Measurements from ENCODE around the gene PHETA2. TPM values are rescaled to one million over a fixed set of nuclear protein-coding genes. Genes with fewer than 3 reads are reported as not detected.

PHETA2 gene
- total RNA-seq, 1 experiment from 2014 or later, result 19.7 TPM

GRCh38 chr22:42084874-42085273, 10.8 kb downstream of the PHETA2 start:
- H3K27ac Mint-ChIP-seq (ENCODE audit: unreplicated experiment), result no peak overlapping the region
- Histone ChIP-seq H3K4me1 (no peaks in the 10 kb centered on the region), H3K27me3 (replicated peaks; ENCODE audit: control insufficient read depth, insufficient read depth, low read length) (no peaks in the 10 kb centered on the region), H3K9me3 (no peaks in the 10 kb centered on the region), H3K4me3 (ENCODE audit: low read depth, low read length) (no peak overlapping the region), H3K36me3 (ENCODE audit: control insufficient read depth, insufficient read depth, low read length) (peaks cover 2% of the 10 kb centered on the region; the same call in 1 of the 2 replicates)
- CTCF ChIA-PET, result interaction anchor here (0.6 kb wide), 1 partner anchor 612 kb away, joined by 3 read pairs; no protein-coding TSS in a partner anchor
- intact Hi-C loops (cut with micrococcal nuclease; ENCODE audit: unreplicated experiment), result no loop called here
- peaks cover 10% of the 10 kb centered on the region for H3K9me3 Mint-ChIP-seq (ENCODE audit: unreplicated experiment)
- H3K4me3 Mint-ChIP-seq (ENCODE audit: unreplicated experiment), result no peak overlapping the region
- peaks cover 56% of the 10 kb centered on the region for H3K36me3 Mint-ChIP-seq (ENCODE audit: insufficient read depth, unreplicated experiment)
- peaks cover 14% of the 10 kb centered on the region for H3K4me1 Mint-ChIP-seq (ENCODE audit: low read depth, unreplicated experiment)
- no peak for DNase-seq
- POLR2A ChIA-PET, result no interaction called here
- no peak for TF ChIP-seq CTCF (IDR thresholded peaks at IDR 0.05; ENCODE audit: insufficient read depth in 1 of 2, low read depth in 1 of 2, low read length in 1 of 2, severe bottlenecking in 1 of 2, unreplicated experiment in 1 of 2)
- no peaks in the 10 kb centered on the region for H3K27me3 Mint-ChIP-seq (ENCODE audit: insufficient read depth, unreplicated experiment)
- BruUV-seq (replicated peaks), result no TSS peak

- Histone ChIP-seq H3K4me3 (ENCODE audit: low read depth, low read length) (no peak overlapping the region), H3K4me1 (no peaks in the 10 kb centered on the region), H3K9me3 (no peaks in the 10 kb centered on the region), H3K36me3 (ENCODE audit: control insufficient read depth, insufficient read depth, low read length) (peaks cover 2% of the 10 kb centered on the region; the same call in 1 of the 2 replicates), H3K27me3 (replicated peaks; ENCODE audit: control insufficient read depth, insufficient read depth, low read length) (no peaks in the 10 kb centered on the region)
- no peak for DNase-seq
- no peak overlapping the region for H3K27ac Mint-ChIP-seq (ENCODE audit: unreplicated experiment)
- H3K4me1 Mint-ChIP-seq (ENCODE audit: low read depth, unreplicated experiment), result peaks cover 10% of the 10 kb centered on the region
- BruUV-seq (replicated peaks), result no TSS peak
- no peaks in the 10 kb centered on the region for H3K27me3 Mint-ChIP-seq (ENCODE audit: insufficient read depth, unreplicated experiment)
- H3K36me3 Mint-ChIP-seq (ENCODE audit: insufficient read depth, unreplicated experiment), result peaks cover 60% of the 10 kb centered on the region
- intact Hi-C loops (cut with micrococcal nuclease; ENCODE audit: unreplicated experiment), result no loop called here
- peaks cover 10% of the 10 kb centered on the region for H3K9me3 Mint-ChIP-seq (ENCODE audit: unreplicated experiment)
- POLR2A ChIA-PET, result no interaction called here
- no peak for TF ChIP-seq CTCF (IDR thresholded peaks at IDR 0.05; ENCODE audit: insufficient read depth in 1 of 2, low read depth in 1 of 2, low read length in 1 of 2, severe bottlenecking in 1 of 2, unreplicated experiment in 1 of 2)
- H3K4me3 Mint-ChIP-seq (ENCODE audit: unreplicated experiment), result no peak overlapping the region
- CTCF ChIA-PET, result no interaction called here
These were observed 12.0 kb downstream of the PHETA2 start for GRCh38 chr22:42086051-42086450.

- POLR2A ChIA-PET, result interaction anchor here (0.5 to 2.7 kb wide), 9 partner anchors 11 to 362 kb away, joined by 3 to 15 read pairs (median 3); partner anchors contain the start of gene SMDT1
- peaks cover 44% of the 10 kb centered on the region for H3K36me3 Mint-ChIP-seq (ENCODE audit: insufficient read depth, unreplicated experiment)
These were observed 16.8 kb downstream of the PHETA2 start, which contains the start of gene NDUFA6 for GRCh38 chr22:42090596-42091454. TSS of gene NDUFA6 (minus strand) at chr22:42090772. CDS start at chr22:42090744, 28 bp downstream.

More at GRCh38 chr22:42090596-42091454, 16.8 kb downstream of the PHETA2 start, which contains the start of gene NDUFA6:
- Mint-ChIP-seq H3K4me1 (ENCODE audit: low read depth, unreplicated experiment) (peaks cover 9% of the 10 kb centered on the region), H3K4me3 (ENCODE audit: unreplicated experiment) (peak within 1 kb of the TSS; percentile 93), H3K27me3 (ENCODE audit: insufficient read depth, unreplicated experiment) (no peaks in the 10 kb centered on the region), H3K27ac (ENCODE audit: unreplicated experiment) (peak within 1 kb of the TSS; percentile 99), H3K9me3 (ENCODE audit: unreplicated experiment) (peaks cover 10% of the 10 kb centered on the region)
- no TSS peak for BruUV-seq (replicated peaks)
- Histone ChIP-seq H3K27me3 (replicated peaks; ENCODE audit: control insufficient read depth, insufficient read depth, low read length) (no peaks in the 10 kb centered on the region), H3K36me3 (ENCODE audit: control insufficient read depth, insufficient read depth, low read length) (no peaks in the 10 kb centered on the region; the same call in 1 of the 2 replicates), H3K4me1 (no peaks in the 10 kb centered on the region), H3K4me3 (ENCODE audit: low read depth, low read length) (peak within 1 kb of the TSS; percentile 94), H3K9me3 (no peaks in the 10 kb centered on the region)
- CTCF ChIA-PET, result interaction anchor here (0.5 to 2.6 kb wide), 15 partner anchors 10 to 394 kb away, joined by 3 to 46 read pairs (median 4); partner anchors contain the start of genes CENPM, NAGA and SMDT1
- intact Hi-C loops (cut with micrococcal nuclease; ENCODE audit: unreplicated experiment), result loop anchor here (1.0 to 10.0 kb wide), 8 partner anchors 12 to 353 kb away; partner anchors contain the start of genes PHETA2 and SMDT1
- peak; percentile 67 to 96 for TF ChIP-seq CTCF (IDR thresholded peaks at IDR 0.05; ENCODE audit: insufficient read depth in 1 of 2, low read depth in 1 of 2, low read length in 1 of 2, severe bottlenecking in 1 of 2, unreplicated experiment in 1 of 2)
- DNase-seq, result peak; percentile 98 to 99
